Psoas muscle (tissue), 8 donors: ENCODE data around the gene ERICH6B. TPM values are rescaled to one million over a fixed set of nuclear protein-coding genes. Genes with fewer than 3 reads are reported as not detected.

Experiments
- ATAC-seq, 4 donors: fragments of 200-7000 bp; cut with Tn5 transposase; one replicate each; pipeline ENCODE4 v1.9.1; 2020; ENCODE audit warnings: moderate library complexity in 3 of 4, mild to moderate bottlenecking in 2 of 4
- DNase-seq, 2 donors: peaks; one replicate each; pipeline ENCODE4 v3.0.0-alpha.2; 2020
- H3K27ac ChIP-seq: fragments of 200-600 bp; one replicate; pipeline ENCODE4 v1.8.0; 2022
- H3K27me3 ChIP-seq, 3 donors: fragments of 200-600 bp in 1 of 3; one replicate each; pipeline versions ENCODE4 v1.6.1 to v1.8.0; 2013 to 2022; ENCODE audit warnings: low read length in 2 of 3, mild to moderate bottlenecking in 2 of 3, moderate library complexity in 1 of 3; ENCODE audit not compliant: insufficient read depth in 3 of 3
- H3K36me3 ChIP-seq, 2 donors: fragments of 200-600 bp in 1 of 2; one replicate each; pipeline versions ENCODE4 v1.6.1 to v1.8.0; 2013 to 2022; ENCODE audit warnings: low read depth in 1 of 2, mild to moderate bottlenecking in 1 of 2, moderate library complexity in 1 of 2; ENCODE audit not compliant: insufficient read depth in 1 of 2
- H3K4me1 ChIP-seq: fragments of 200-600 bp; one replicate; pipeline ENCODE4 v1.8.0; 2022
- H3K4me3 ChIP-seq: fragments of 200-600 bp; one replicate; pipeline ENCODE4 v1.8.0; 2022; ENCODE audit warnings: mild to moderate bottlenecking
- H3K9me3 ChIP-seq: fragments of 200-600 bp; one replicate; pipeline ENCODE4 v1.8.0; 2022
- CTCF ChIP-seq: fragments of 200-600 bp; IDR thresholded peaks from one replicate; pipeline ENCODE4 v1.8.0; 2022; ENCODE audit warnings: antibody characterized with exemption
- WGBS, 3 donors: extraction: QIAGEN DNeasy Blood & Tissue Kit; methylation state at CpG; one replicate each; pipeline versions ENCODE4 v1.1.6 to v1.1.7; 2013; 5-methylcytosine and 5-hydroxymethylcytosine counted together
- intact Hi-C, 2 donors: fragments of 100-400 bp; cut with DNase I; formaldehyde crosslinking; loops; one replicate each; pipeline versions ENCODE4 v1.11.0 to v1.14.2; 2022
- polyA plus RNA-seq, 3 donors: library from polyadenylated mRNA; stranded (reverse); fragments of 200-250 nt; gene quantifications; one replicate each; pipeline ENCODE4 v1.2.3, GENCODE V29; 2013
- total RNA-seq, 4 donors: library from RNA; stranded (reverse); fragmentation: NEBNext Ultra II Directional in 2 of 4; extraction: Animal tissue kit (Norgen Biotek cat#: 25700) in 2 of 4; gene quantifications; one replicate each; pipeline versions ENCODE4 v1.2.1 to v1.2.4, GENCODE V29; 2021 to 2023
- donor health status: healthy with polysubstance abuse.
- donor health status: DM: no; HTN: no; CAD: no; lungs with moderate emphysema.
- donor health status: Bipolar disorder and iron deficiency.
- donor health status: healthy.
- donor health status: DM: yes; HTN: yes; CAD: no.
- donor health status: DM: no; HTN: no; CAD: no.
- donor health status: DM: no; HTN: no; CAD: no.
- donor health status: DM: yes; HTN: yes; CAD: no.

The ERICH6B gene
- total and polyA plus RNA-seq, 7 donors: not detected

GRCh38 chr13:45629940-45630339 lies 14.4 kb upstream of the ERICH6B start:
- DNase-seq (no peak), ATAC-seq (no peak)
- Histone ChIP-seq H3K27ac (no peak overlapping the region), H3K4me1 (peaks cover 9% of the 10 kb centered on the region), H3K36me3 (no peaks in the 10 kb centered on the region), H3K4me3 (no peak overlapping the region), H3K9me3 (no peaks in the 10 kb centered on the region), H3K27me3 (no peaks in the 10 kb centered on the region)
- WGBS, 3 donors: 45 to 91% (median 64%) methylated on average over 1 of the region's 1 CpG
- intact Hi-C loops: loop anchor here (10.0 kb wide), 3 partner anchors 375 to 525 kb away; no protein-coding TSS in a partner anchor
- no peak for TF ChIP-seq CTCF

- Histone ChIP-seq H3K4me1 (peaks cover 9% of the 10 kb centered on the region), H3K27me3 (peaks cover 0 to 4% (median 0%) of the 10 kb centered on the region in 3 donors), H3K9me3 (no peaks in the 10 kb centered on the region), H3K4me3 (no peak overlapping the region), H3K27ac (no peak overlapping the region), H3K36me3 (no peaks in the 10 kb centered on the region)
- TF ChIP-seq CTCF: no peak
- DNase-seq (no peak), ATAC-seq (peak in 2 of 4 donors; percentile 60 to 90)
- WGBS, 3 donors: 64 to 81% (median 80%) methylated on average over 3 of the region's 3 CpGs
- intact Hi-C loops: loop anchor here (10.0 kb wide), 3 partner anchors 377 to 527 kb away; no protein-coding TSS in a partner anchor
Observed at GRCh38 chr13:45628094-45628493, 12.6 kb upstream of the ERICH6B start.

- peak in 1 of 4 donors; percentile 72 for ATAC-seq
- Histone ChIP-seq H3K27ac (no peak overlapping the region), H3K36me3 (no peaks in the 10 kb centered on the region), H3K27me3 (peaks cover 0 to 4% (median 0%) of the 10 kb centered on the region in 3 donors), H3K9me3 (no peaks in the 10 kb centered on the region), H3K4me1 (peaks cover 9% of the 10 kb centered on the region), H3K4me3 (no peak overlapping the region)
- no peak for TF ChIP-seq CTCF
- intact Hi-C loops: loop anchor here (10.0 kb wide), 3 partner anchors 377 to 527 kb away; no protein-coding TSS in a partner anchor
- DNase-seq: no peak
- WGBS, 3 donors: 21 to 56% (median 29%) methylated on average over 1 of the region's 1 CpG
Observed at GRCh38 chr13:45627656-45628055, 12.1 kb upstream of the ERICH6B start.

- 45 to 54% (median 53%) methylated on average over 4 of the region's 4 CpGs for WGBS, 3 donors
- H3K27ac ChIP-seq: no peak overlapping the region
- intact Hi-C loops: loop anchor here (10.0 kb wide), 3 partner anchors 378 to 528 kb away; no protein-coding TSS in a partner anchor
- no peak for TF ChIP-seq CTCF
- H3K36me3 ChIP-seq: no peaks in the 10 kb centered on the region
- peaks cover 0 to 7% (median 4%) of the 10 kb centered on the region in 3 donors for H3K27me3 ChIP-seq
- H3K9me3 ChIP-seq: no peaks in the 10 kb centered on the region
- DNase-seq (no peak), ATAC-seq (no peak)
- peaks cover 9% of the 10 kb centered on the region for H3K4me1 ChIP-seq
- H3K4me3 ChIP-seq: no peak overlapping the region
Observed at GRCh38 chr13:45626731-45627374, 11.3 kb upstream of the ERICH6B start.
